Nephron (organoid): ENCODE data around the gene ERC1.

ENCODE experiments used
- H3K27ac Mint-ChIP-seq, 3 experiments: 2 replicates each; pipeline ENCODE4 v1.8.0; 2020; ENCODE audit warnings: mixed read lengths in 3 of 3, mild to moderate bottlenecking in 2 of 3, moderate library complexity in 1 of 3
- H3K27me3 Mint-ChIP-seq: 2 replicates; pipeline ENCODE4 v1.8.0; 2021; ENCODE audit warnings: low read depth, mild to moderate bottlenecking, moderate library complexity, mixed read lengths
- H3K36me3 Mint-ChIP-seq: 2 replicates; pipeline ENCODE4 v1.8.0; 2020; ENCODE audit warnings: low read depth, mixed read lengths
- H3K4me1 Mint-ChIP-seq: 2 replicates; pipeline ENCODE4 v1.8.0; 2020; ENCODE audit warnings: mixed read lengths
- H3K4me3 Mint-ChIP-seq, 3 experiments: 2 replicates each; pipeline ENCODE4 v1.8.0; 2020; ENCODE audit warnings: mild to moderate bottlenecking in 3 of 3, mixed read lengths in 3 of 3, moderate library complexity in 2 of 3
- H3K9me3 Mint-ChIP-seq: 2 replicates; pipeline ENCODE4 v1.8.0; 2020; ENCODE audit warnings: mixed read lengths
- TF ChIP-seq, protein P1 (sequence below), 3 experiments: fragments of 200-600 bp; sonication (generic); IDR thresholded peaks; one replicate each; pipeline ENCODE4 v1.5.0; 2021; ENCODE audit warnings: antibody characterized with exemption in 3 of 3; ENCODE audit not compliant: unreplicated experiment in 3 of 3

The ERC1 gene

DNA sequence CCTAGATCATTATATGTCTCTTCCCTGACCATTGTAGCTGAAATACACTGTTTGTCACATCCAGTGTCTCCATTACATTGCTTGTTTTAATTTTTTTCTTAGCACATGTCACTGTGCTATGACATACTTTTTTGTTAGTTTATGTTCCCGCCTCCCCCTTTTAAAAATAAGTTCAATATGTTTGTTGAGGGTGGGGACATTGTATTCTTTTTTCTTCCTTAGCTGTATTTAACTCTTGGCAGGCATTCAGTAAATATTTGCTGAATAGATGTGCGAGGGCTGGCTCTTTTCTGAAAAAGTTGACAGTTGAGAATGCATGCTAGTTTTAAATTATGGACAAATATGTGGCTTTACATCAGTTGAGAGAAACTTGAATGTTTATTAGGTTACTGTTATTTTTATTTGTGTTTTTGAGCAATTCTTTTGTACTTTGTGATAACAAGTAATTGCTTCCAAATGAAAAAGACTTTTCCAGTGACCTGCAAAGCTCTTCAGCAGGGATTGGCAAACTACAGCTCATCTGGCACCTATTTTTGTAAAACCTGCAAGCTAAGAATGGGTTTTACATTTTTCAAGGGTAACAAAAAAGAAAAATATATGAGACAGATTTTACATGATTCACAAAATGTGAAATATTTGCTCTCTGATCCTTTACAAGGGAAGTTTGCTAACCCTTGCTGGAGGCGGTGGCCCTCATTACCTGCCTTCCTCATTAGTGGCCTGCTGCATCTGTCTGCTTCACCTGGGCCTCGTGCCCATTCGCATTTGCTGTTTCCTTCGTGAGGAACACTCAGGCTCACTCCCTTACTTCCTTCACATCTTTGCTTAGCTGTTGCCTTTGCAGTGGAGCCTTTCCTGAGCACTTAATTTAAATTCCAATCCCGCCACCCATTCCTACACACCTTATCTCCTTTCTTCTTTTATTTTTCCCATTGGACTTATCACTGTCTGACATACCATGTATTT, 229.4 kb downstream of the ERC1 start:
- TF ChIP-seq, protein P1, sequence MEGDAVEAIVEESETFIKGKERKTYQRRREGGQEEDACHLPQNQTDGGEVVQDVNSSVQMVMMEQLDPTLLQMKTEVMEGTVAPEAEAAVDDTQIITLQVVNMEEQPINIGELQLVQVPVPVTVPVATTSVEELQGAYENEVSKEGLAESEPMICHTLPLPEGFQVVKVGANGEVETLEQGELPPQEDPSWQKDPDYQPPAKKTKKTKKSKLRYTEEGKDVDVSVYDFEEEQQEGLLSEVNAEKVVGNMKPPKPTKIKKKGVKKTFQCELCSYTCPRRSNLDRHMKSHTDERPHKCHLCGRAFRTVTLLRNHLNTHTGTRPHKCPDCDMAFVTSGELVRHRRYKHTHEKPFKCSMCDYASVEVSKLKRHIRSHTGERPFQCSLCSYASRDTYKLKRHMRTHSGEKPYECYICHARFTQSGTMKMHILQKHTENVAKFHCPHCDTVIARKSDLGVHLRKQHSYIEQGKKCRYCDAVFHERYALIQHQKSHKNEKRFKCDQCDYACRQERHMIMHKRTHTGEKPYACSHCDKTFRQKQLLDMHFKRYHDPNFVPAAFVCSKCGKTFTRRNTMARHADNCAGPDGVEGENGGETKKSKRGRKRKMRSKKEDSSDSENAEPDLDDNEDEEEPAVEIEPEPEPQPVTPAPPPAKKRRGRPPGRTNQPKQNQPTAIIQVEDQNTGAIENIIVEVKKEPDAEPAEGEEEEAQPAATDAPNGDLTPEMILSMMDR (IDR thresholded peaks at IDR 0.05; ENCODE audit: unreplicated experiment in 3 of 3) = no peak
- Mint-ChIP-seq H3K27ac (no peak overlapping the region), H3K4me3 (no peak overlapping the region), H3K9me3 (no peaks in the 10 kb centered on the region), H3K27me3 (no peaks in the 10 kb centered on the region), H3K4me1 (peaks cover 3% of the 10 kb centered on the region), H3K36me3 (peaks cover 5% of the 10 kb centered on the region)

DNA sequence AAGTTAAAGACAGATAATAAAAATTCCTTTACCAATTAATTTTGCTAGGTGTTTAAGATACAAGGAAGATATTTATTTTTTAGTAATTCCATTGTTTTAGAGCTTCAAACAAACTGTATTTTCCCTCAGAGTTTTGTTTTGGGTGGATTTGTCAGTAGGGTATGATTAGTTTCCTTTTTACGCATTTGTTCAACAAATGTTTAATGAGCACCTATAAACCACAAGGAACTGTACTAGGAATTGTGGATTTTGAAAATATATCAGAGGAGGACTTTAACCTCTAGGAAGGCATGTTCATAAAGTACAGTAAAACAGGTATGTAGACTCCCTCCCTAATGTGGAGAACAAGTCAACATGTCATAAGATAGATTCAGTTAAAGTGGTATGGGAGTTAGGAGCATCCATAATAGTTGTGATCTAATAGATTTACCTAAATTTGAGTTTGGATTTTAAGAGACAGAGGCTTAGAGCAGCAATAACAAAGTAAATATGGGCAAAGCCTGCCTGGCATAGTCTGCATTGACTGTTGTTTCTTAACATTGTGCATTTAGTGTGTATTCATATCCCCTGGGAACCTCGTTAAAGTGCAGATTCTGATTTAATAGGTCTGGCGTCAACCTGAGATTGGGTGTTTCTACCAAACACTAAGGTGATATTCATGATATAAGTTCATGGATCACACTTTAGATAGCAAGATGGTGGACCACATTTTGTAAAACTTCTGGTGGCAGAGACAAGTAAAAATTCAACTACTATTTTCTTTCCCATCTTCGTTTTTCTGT, 232.0 kb downstream of the ERC1 start:
- no peak overlapping the region for H3K27ac Mint-ChIP-seq
- no peaks in the 10 kb centered on the region for H3K9me3 Mint-ChIP-seq
- H3K36me3 Mint-ChIP-seq = peaks cover 15% of the 10 kb centered on the region
- H3K4me3 Mint-ChIP-seq = no peak overlapping the region
- H3K4me1 Mint-ChIP-seq = no peaks in the 10 kb centered on the region
- TF ChIP-seq, protein P1 (IDR thresholded peaks at IDR 0.05; ENCODE audit: unreplicated experiment in 3 of 3) = no peak
- no peaks in the 10 kb centered on the region for H3K27me3 Mint-ChIP-seq

DNA sequence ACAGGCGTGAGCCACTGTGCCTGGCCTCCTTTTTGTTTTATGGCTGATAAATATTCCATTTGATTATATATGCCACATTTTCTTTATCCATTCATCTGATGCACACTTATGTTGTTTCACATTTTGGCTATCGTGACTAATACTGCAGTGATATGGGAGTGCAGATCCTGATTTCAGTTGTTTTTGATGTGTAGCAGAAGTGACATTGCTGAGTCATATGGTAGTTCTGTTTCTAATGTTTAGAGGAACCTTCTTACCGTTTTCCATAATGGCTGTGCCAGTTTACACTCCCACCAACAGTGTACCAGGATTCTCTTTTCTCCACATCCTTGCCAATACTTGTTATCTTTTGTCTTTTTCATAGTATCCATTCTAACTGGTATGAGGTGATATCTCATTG, 235.9 kb downstream of the ERC1 start:
- no peak overlapping the region for H3K4me3 Mint-ChIP-seq
- H3K36me3 Mint-ChIP-seq = peaks cover 19% of the 10 kb centered on the region
- TF ChIP-seq, protein P1 (IDR thresholded peaks at IDR 0.05; ENCODE audit: unreplicated experiment in 3 of 3) = no peak
- H3K27me3 Mint-ChIP-seq = no peaks in the 10 kb centered on the region
- no peaks in the 10 kb centered on the region for H3K4me1 Mint-ChIP-seq
- H3K9me3 Mint-ChIP-seq = peaks cover 4% of the 10 kb centered on the region
- no peak overlapping the region for H3K27ac Mint-ChIP-seq

DNA sequence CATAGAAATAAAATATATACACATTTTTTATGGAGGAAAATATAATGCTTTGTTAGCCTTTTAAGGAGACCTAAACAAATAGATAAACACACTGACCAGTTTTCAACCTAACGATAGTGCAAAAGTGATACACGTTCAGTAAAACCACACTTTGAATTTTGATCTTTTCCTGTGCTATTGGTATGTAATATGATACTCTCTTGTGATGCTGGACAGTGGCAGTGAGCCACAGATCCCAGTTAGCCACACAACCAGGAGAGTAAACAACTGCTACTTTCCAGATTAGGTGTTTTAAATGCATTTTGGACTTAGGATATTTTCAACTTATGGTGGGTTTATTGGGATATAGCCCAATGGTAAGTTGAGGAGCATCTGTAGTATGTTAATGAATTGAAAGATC, 243.1 kb downstream of the ERC1 start:
- Mint-ChIP-seq H3K36me3 (peaks cover 13% of the 10 kb centered on the region), H3K27ac (no peak overlapping the region), H3K27me3 (no peaks in the 10 kb centered on the region), H3K4me1 (no peaks in the 10 kb centered on the region), H3K4me3 (no peak overlapping the region), H3K9me3 (peaks cover 9% of the 10 kb centered on the region)
- TF ChIP-seq, protein P1 (IDR thresholded peaks at IDR 0.05; ENCODE audit: unreplicated experiment in 3 of 3) = no peak

DNA sequence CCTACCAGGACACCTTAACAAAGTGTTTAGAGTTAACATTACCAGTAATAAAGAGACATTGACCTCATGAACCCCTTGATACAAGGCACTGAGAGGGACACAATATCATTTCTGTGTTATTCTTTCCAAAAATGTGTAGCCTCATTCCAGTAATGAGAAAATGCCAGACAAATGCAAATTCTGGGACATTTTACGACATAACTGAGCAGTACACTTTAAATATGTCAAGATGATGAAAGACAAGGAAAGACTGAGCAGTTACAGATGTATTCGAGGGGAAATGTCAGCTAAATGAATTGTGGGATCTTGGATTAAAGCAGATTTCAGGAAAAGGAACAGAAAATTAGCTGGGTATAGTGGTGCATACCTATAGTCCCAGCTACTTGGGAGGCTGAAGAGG, 255.6 kb downstream of the ERC1 start:
- TF ChIP-seq, protein P1 (IDR thresholded peaks at IDR 0.05; ENCODE audit: unreplicated experiment in 3 of 3) = no peak
- Mint-ChIP-seq H3K27me3 (no peaks in the 10 kb centered on the region), H3K36me3 (no peaks in the 10 kb centered on the region)

More for the DNA sequence above, 255.6 kb downstream of the ERC1 start:
- H3K4me1 Mint-ChIP-seq = no peaks in the 10 kb centered on the region
- no peaks in the 10 kb centered on the region for H3K9me3 Mint-ChIP-seq
- peak overlapping the region in 2 of 3 experiments; percentile 36 to 48 for H3K27ac Mint-ChIP-seq
- no peak overlapping the region for H3K4me3 Mint-ChIP-seq
